ENCODE results near the gene HOXB3.

DNA sequence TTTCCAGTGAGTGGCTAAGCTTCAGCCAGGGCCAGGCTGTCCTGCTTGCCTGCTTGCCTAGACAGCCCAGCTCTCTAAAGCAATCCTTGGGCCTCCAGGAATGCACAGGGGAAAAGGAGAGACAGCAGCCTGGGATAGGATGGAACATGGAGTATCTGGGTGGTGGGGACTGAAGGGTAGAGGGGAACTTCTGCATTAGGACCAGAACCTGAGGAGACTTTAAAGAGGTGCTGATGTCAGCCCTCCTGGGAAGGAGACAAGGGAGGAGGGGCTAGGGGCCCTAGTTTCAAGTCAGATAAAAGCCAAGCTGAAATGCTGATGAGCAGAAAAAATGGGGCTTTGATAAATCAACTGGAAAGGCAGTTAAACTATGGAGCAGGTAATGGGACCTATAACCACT, 19.0 kb upstream of the HOXB3 start:
- TF ChIP-seq, protein P1, sequence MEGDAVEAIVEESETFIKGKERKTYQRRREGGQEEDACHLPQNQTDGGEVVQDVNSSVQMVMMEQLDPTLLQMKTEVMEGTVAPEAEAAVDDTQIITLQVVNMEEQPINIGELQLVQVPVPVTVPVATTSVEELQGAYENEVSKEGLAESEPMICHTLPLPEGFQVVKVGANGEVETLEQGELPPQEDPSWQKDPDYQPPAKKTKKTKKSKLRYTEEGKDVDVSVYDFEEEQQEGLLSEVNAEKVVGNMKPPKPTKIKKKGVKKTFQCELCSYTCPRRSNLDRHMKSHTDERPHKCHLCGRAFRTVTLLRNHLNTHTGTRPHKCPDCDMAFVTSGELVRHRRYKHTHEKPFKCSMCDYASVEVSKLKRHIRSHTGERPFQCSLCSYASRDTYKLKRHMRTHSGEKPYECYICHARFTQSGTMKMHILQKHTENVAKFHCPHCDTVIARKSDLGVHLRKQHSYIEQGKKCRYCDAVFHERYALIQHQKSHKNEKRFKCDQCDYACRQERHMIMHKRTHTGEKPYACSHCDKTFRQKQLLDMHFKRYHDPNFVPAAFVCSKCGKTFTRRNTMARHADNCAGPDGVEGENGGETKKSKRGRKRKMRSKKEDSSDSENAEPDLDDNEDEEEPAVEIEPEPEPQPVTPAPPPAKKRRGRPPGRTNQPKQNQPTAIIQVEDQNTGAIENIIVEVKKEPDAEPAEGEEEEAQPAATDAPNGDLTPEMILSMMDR (conservative IDR thresholded peaks at IDR 0.05 in 1 of 2, IDR thresholded peaks at IDR 0.05 in 1 of 2; ENCODE audit: low read depth in 1 of 2, low read length in 2 of 2), result no peak
- no peak for TF ChIP-seq EZH2 (IDR thresholded peaks at IDR 0.05; ENCODE audit: low read length, missing control alignments)

All from fibroblast of lung (primary cell).